GM12878 (cell line): ENCODE results near the gene CHURC1. TPM values are rescaled to one million over a fixed set of nuclear protein-coding genes. Genes with fewer than 3 reads are reported as not detected.

Experiments
- ATAC-seq: fragments of 200-7000 bp; cut with Tn5 transposase; 3 replicates; pipeline ENCODE4 v1.9.1; 2020; ENCODE audit warnings: mild to moderate bottlenecking, moderate library complexity
- BruUV-seq: library from RNA; stranded (reverse); fragments of 400-500 nt; replicated peaks from 2 replicates; lab custom pipeline; 2021; lab: Mats Ljungman, UMichigan
- CTCF ChIA-PET: fragments of 300-600 bp; sonication (Branson Sonifier 250); formaldehyde crosslinking; extraction: SDS; loops from one replicate; lab custom pipeline; 2021; ENCODE audit warnings: inconsistent platforms; lab: Yijun Ruan, JAX
- POLR2A ChIA-PET: fragments of 350-600 bp; formaldehyde crosslinking; extraction: SDS; loops from one replicate; lab custom pipeline; 2021; ENCODE audit warnings: inconsistent platforms; lab: Charles Lee
- RAD21 ChIA-PET: fragments of 300-600 bp; sonication (Branson Sonifier 250); formaldehyde crosslinking; loops from one replicate; lab custom pipeline; 2023; ENCODE audit warnings: antibody characterized with exemption; ENCODE audit not compliant: unreplicated experiment; lab: Charles Lee
- SMC1A ChIA-PET: fragments of 300-600 bp; sonication (Branson Sonifier 250); formaldehyde crosslinking; loops from one replicate; lab custom pipeline; 2023; ENCODE audit not compliant: unreplicated experiment, uncharacterized antibody; lab: Charles Lee
- DNase-seq: peaks from one replicate; pipeline ENCODE4 v3.0.0-alpha.2; 2011; ENCODE audit warnings: low read depth, low spot score
- FAIRE-seq: peaks from 3 replicates; lab custom pipeline; 2011; peaks lifted over from hg19 to GRCh38; lab: Jason Lieb, UNC
- H2AFZ ChIP-seq: 2 replicates; pipeline ENCODE4 v1.6.0; 2011; ENCODE audit warnings: low read depth, low read length, control low read depth; ENCODE audit not compliant: control insufficient read depth
- H3K27ac ChIP-seq: 2 replicates; pipeline ENCODE4 v1.5.1; 2011; ENCODE audit warnings: control low read depth; ENCODE audit not compliant: control insufficient read depth, insufficient read depth
- H3K27me3 ChIP-seq, 2 experiments: replicated peaks in 1 of 2; 2 replicates each; pipeline versions ENCODE4 v1.6.0 to v1.6.1; 2011; ENCODE audit warnings: low read length in 1 of 2; ENCODE audit not compliant: control insufficient read depth in 2 of 2, insufficient read depth in 2 of 2
- H3K36me3 ChIP-seq, 2 experiments: 2 replicates each; pipeline ENCODE4 v1.5.1; 2011; ENCODE audit warnings: low read length in 1 of 2; ENCODE audit not compliant: control insufficient read depth in 2 of 2, insufficient read depth in 2 of 2
- H3K4me1 ChIP-seq: 2 replicates; pipeline ENCODE4 v1.6.1; 2011; ENCODE audit warnings: mild to moderate bottlenecking, low read length, moderate library complexity, mixed read lengths; ENCODE audit not compliant: control insufficient read depth, insufficient read depth
- H3K4me2 ChIP-seq: 2 replicates; pipeline ENCODE4 v1.6.0; 2011; ENCODE audit warnings: control low read depth; ENCODE audit not compliant: control insufficient read depth, insufficient read depth
- H3K4me3 ChIP-seq: fragments of 200-600 bp; sonication (generic); 2 replicates; pipeline ENCODE4 v1.5.1; 2016
- H3K79me2 ChIP-seq: 2 replicates; pipeline ENCODE4 v1.6.0; 2011; ENCODE audit warnings: low read length; ENCODE audit not compliant: control insufficient read depth, insufficient read depth
- H3K9ac ChIP-seq: 2 replicates; pipeline ENCODE4 v1.8.0; 2011; ENCODE audit warnings: low read length, control low read depth, mixed read lengths; ENCODE audit not compliant: control insufficient read depth, insufficient read depth
- H3K9me3 ChIP-seq: replicated peaks from 3 replicates; pipeline ENCODE4 v1.5.1; 2011; ENCODE audit warnings: mild to moderate bottlenecking, low read length; ENCODE audit not compliant: control insufficient read depth, insufficient read depth
- H4K20me1 ChIP-seq: 2 replicates; pipeline ENCODE4 v1.6.0; 2011; ENCODE audit not compliant: control insufficient read depth, insufficient read depth
- EED ChIP-seq: sonication (generic); IDR thresholded peaks from 2 replicates; pipeline ENCODE4 v1.6.1; 2016; ENCODE audit warnings: antibody characterized with exemption, low read depth
- HDAC2 ChIP-seq: fragments of 200-600 bp; sonication (generic); IDR thresholded peaks from 2 replicates; pipeline ENCODE4 v1.6.1; 2017
- JUNB ChIP-seq: IDR thresholded peaks from 2 replicates; pipeline ENCODE4 v1.6.1; 2016; ENCODE audit warnings: antibody characterized with exemption, mild to moderate bottlenecking
- MXI1 ChIP-seq: fragments of 150-350 bp; IDR thresholded peaks from 2 replicates; pipeline ENCODE4 v1.6.1; 2011; ENCODE audit warnings: low read depth, mild to moderate bottlenecking, inconsistent platforms, low read length, improper control_type of control experiment
- RCOR1 ChIP-seq: conservative IDR thresholded peaks from 2 replicates; pipeline ENCODE4 v1.6.1; 2012; ENCODE audit warnings: low read depth, low read length, improper control_type of control experiment
- RELA ChIP-seq: fragments of 450-650 bp; IDR thresholded peaks from 2 replicates; pipeline ENCODE4 v1.8.0; 2014; ENCODE audit warnings: borderline replicate concordance; ENCODE audit not compliant: partially characterized antibody
- SMAD5 ChIP-seq: IDR thresholded peaks from 2 replicates; pipeline ENCODE4 v1.6.1; 2016; ENCODE audit warnings: antibody characterized with exemption, low read depth
- SREBF2 ChIP-seq: IDR thresholded peaks from 2 replicates; pipeline ENCODE4 v1.6.1; 2012; ENCODE audit warnings: mild to moderate bottlenecking, low read length
- TCF12 ChIP-seq: IDR thresholded peaks from 2 replicates; pipeline ENCODE4 v1.6.1; 2011; ENCODE audit warnings: low read depth, mild to moderate bottlenecking, low read length
- ZNF24 ChIP-seq: fragments of 450-650 bp; IDR thresholded peaks from 2 replicates; pipeline ENCODE4 v1.6.1; 2017; ENCODE audit warnings: antibody characterized with exemption, mild to moderate bottlenecking
- WGBS: methylation state at CpG from one replicate; pipeline ENCODE4 v1.1.6; 2016; ENCODE audit warnings: low lambda C conversion rate; ENCODE audit not compliant: insufficient replicate concordance, insufficient coverage; ENCODE audit errors: missing lambda C conversion rate; 5-methylcytosine and 5-hydroxymethylcytosine counted together
- in situ Hi-C: fragments of 300-500 bp; cut with MboI; formaldehyde crosslinking; loops from 9 replicates; pipeline ENCODE4 v1.14.3; 2018; ENCODE audit warnings: mixed read lengths
- intact Hi-C: fragments of 100-400 bp; cut with micrococcal nuclease; formaldehyde crosslinking; loops from one replicate; pipeline ENCODE4 v1.14.2; 2022; ENCODE audit not compliant: unreplicated experiment
- polyA plus RNA-seq, 11 experiments: library from polyadenylated mRNA; depleted of rRNA in 4 of 11; unstranded in 6 of 11; stranded (reverse) in 5 of 11; fragments of >200 nt; fragmentation: Nextera tagmentation in 4 of 11; fragmentation: Illumina TruSeq in 1 of 11; extraction: Ambion mirVana in 4 of 11; extraction: Trizol in 1 of 11; gene quantifications; 1 replicate in 1 of 11; 2 replicates in 10 of 11; pipeline versions ENCODE4 v1.2.1 to v1.2.3, GENCODE V29; 2011 to 2016; ENCODE audit warnings: inconsistent platforms in 2 of 11, missing spikeins in 2 of 11, low read depth in 1 of 11
- total RNA-seq, 4 experiments: library from RNA; depleted of rRNA in 3 of 4; stranded (reverse); fragments of >200 nt in 3 of 4; fragmentation: Illumina TruSeq in 1 of 4; extraction: Trizol in 1 of 4; gene quantifications; 2 replicates each; pipeline versions ENCODE4 v1.2.1 to v1.2.3, GENCODE V29; 2013 to 2021
- TF ChIP-seq, protein P1 (sequence below): IDR thresholded peaks from 2 replicates; pipeline ENCODE4 v1.6.1; 2011; ENCODE audit warnings: mild to moderate bottlenecking, low read depth, low read length, moderate library complexity; ENCODE audit not compliant: insufficient replicate concordance

The CHURC1 gene
- total and polyA plus RNA-seq, 10 of the 15 experiments (the other 5 are each of a cell fraction or from before 2014, with no cell fraction given): 41.0 to 421 (median 140) TPM

GRCh38 chr14:64951291-64951690 is 37.0 kb downstream of the CHURC1 start:
- Histone ChIP-seq H2AFZ (no peak overlapping the region), H3K36me3 (no peaks in the 10 kb centered on the region), H3K79me2 (no peaks in the 10 kb centered on the region), H3K9ac (no peak overlapping the region), H3K4me2 (no peak overlapping the region), H3K4me3 (no peak overlapping the region), H3K27me3 (no peaks in the 10 kb centered on the region), H3K4me1 (peaks cover 19% of the 10 kb centered on the region), H3K27ac (no peak overlapping the region), H4K20me1 (no peaks in the 10 kb centered on the region), H3K9me3 (no peaks in the 10 kb centered on the region)
- 96% methylated on average over 8 of the region's 8 CpGs for WGBS
- ATAC-seq (no peak), FAIRE-seq (no peak), DNase-seq (no peak)
- BruUV-seq: no TSS peak
- TF ChIP-seq MXI1 (no peak), SREBF2 (no peak), TCF12 (no peak), RCOR1 (no peak), HDAC2 (no peak), EED (no peak), ZNF24 (no peak), SMAD5 (no peak), RELA (no peak), JUNB (no peak)
- TF ChIP-seq, protein P1, sequence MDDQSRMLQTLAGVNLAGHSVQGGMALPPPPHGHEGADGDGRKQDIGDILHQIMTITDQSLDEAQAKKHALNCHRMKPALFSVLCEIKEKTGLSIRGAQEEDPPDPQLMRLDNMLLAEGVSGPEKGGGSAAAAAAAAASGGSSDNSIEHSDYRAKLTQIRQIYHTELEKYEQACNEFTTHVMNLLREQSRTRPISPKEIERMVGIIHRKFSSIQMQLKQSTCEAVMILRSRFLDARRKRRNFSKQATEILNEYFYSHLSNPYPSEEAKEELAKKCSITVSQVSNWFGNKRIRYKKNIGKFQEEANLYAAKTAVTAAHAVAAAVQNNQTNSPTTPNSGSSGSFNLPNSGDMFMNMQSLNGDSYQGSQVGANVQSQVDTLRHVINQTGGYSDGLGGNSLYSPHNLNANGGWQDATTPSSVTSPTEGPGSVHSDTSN: no peak
- ChIA-PET POLR2A (interaction anchor here (0.6 kb wide), 1 partner anchor 25 kb away, joined by 4 read pairs; no protein-coding TSS in a partner anchor), RAD21 (no interaction called here), SMC1A (interaction anchor here (3.3 kb wide), 1 partner anchor 15 kb away, joined by 13 read pairs; no protein-coding TSS in a partner anchor), CTCF (interaction anchor here (0.7 to 2.9 kb wide), 2 partner anchors 15 to 314 kb away, joined by 3 to 12 read pairs; no protein-coding TSS in a partner anchor)
- in situ Hi-C loops (no loop called here), intact Hi-C loops (no loop called here)
